Right cardiac atrium (tissue), 5 donors: ENCODE data around the gene PARP6. TPM values are rescaled to one million over a fixed set of nuclear protein-coding genes. Genes with fewer than 3 reads are reported as not detected.

Experiments
- ATAC-seq, 2 donors: fragments of 200-7000 bp; cut with Tn5 transposase; one replicate each; pipeline versions ENCODE4 v1.8.0 to v1.9.1; 2020; ENCODE audit warnings: moderate library complexity in 2 of 2, mild to moderate bottlenecking in 1 of 2
- DNase-seq, 3 donors: peaks; one replicate each; pipeline ENCODE4 v3.0.0-alpha.2; 2020
- H3K27ac ChIP-seq: one replicate; pipeline ENCODE4 v1.5.1; 2013; ENCODE audit warnings: mild to moderate bottlenecking, low read length, control low read depth, moderate library complexity
- H3K27me3 ChIP-seq: one replicate; pipeline ENCODE4 v1.6.1; 2013; ENCODE audit not compliant: control insufficient read depth, insufficient read depth
- H3K4me1 ChIP-seq: one replicate; pipeline ENCODE4 v1.6.1; 2013; ENCODE audit warnings: low read length; ENCODE audit not compliant: control insufficient read depth, insufficient read depth
- H3K4me3 ChIP-seq: one replicate; pipeline ENCODE4 v1.5.1; 2013; ENCODE audit warnings: low read length, control low read depth
- H3K9me3 ChIP-seq: one replicate; pipeline ENCODE4 v1.6.1; 2013; ENCODE audit warnings: low read length; ENCODE audit not compliant: control insufficient read depth
- WGBS: extraction: QIAGEN DNeasy Blood & Tissue Kit; methylation state at CpG from one replicate; pipeline ENCODE4 v1.1.7; 2013; 5-methylcytosine and 5-hydroxymethylcytosine counted together
- intact Hi-C, 4 donors: fragments of 100-400 bp; cut with DNase I; formaldehyde crosslinking; loops; one replicate each; pipeline versions ENCODE4 v1.11.0 to v1.14.0; 2022 to 2023
- polyA plus RNA-seq: library from polyadenylated mRNA; stranded (reverse); fragments of 200-250 nt; gene quantifications from one replicate; pipeline ENCODE4 v1.2.3, GENCODE V29; 2013
- total RNA-seq, 4 donors: library from RNA; stranded (reverse); fragmentation: NEBNext Ultra II Directional; extraction: Animal tissue kit (Norgen Biotek cat#: 25700); gene quantifications; one replicate each; pipeline ENCODE4 v1.2.1, GENCODE V29; 2021
- donor health status: healthy with polysubstance abuse.
- donor health status: DM: no; HTN: yes; CAD: no.
- donor health status: DM: no; HTN: no; CAD: no.
- donor health status: DM: no; HTN: yes; CAD: no; lungs with severe emphysema.
- donor health status: DM: yes; HTN: yes; CAD: no.

Gene PARP6
- total and polyA plus RNA-seq, 5 donors: 34.5 to 53.6 (median 43.7) TPM

- H3K9me3 ChIP-seq: no peaks in the 10 kb centered on the region
- H3K4me1 ChIP-seq: peaks cover 10% of the 10 kb centered on the region
- WGBS: under 1% methylated on average over 79 of the region's 79 CpGs
- ATAC-seq: peak; percentile 87 to 90
- peak; percentile 95 to 97 (median 97) for DNase-seq
- intact Hi-C loops: loop anchor here in 1 of 4 donors (5.0 kb wide), 1 partner anchor 42 kb away; the partner anchor contains the start of gene PARP6
- peak overlapping the region; percentile 85 for H3K4me3 ChIP-seq
- peak overlapping the region; percentile 96 for H3K27ac ChIP-seq
- H3K27me3 ChIP-seq: no peaks in the 10 kb centered on the region
Measured at GRCh38 chr15:72230197-72231065, 41.9 kb downstream of the PARP6 start.

GRCh38 chr15:72229947-72230196, 42.5 kb downstream of the PARP6 start:
- Histone ChIP-seq H3K27ac (peak overlapping the region; percentile 96), H3K4me3 (peak overlapping the region; percentile 85), H3K9me3 (no peaks in the 10 kb centered on the region), H3K4me1 (peaks cover 10% of the 10 kb centered on the region), H3K27me3 (no peaks in the 10 kb centered on the region)
- WGBS: under 1% methylated on average over 29 of the region's 29 CpGs
- intact Hi-C loops: loop anchor here in 1 of 4 donors (5.0 kb wide), 1 partner anchor 42 kb away; the partner anchor contains the start of gene PARP6
- ATAC-seq: no peak
- no peak for DNase-seq

GRCh38 chr15:72229076-72229946, 43.0 kb downstream of the PARP6 start:
- WGBS: 4% methylated on average over 25 of the region's 25 CpGs
- intact Hi-C loops: no loop called here
- H3K4me3 ChIP-seq: peak overlapping the region; percentile 85

GRCh38 chr15:72227720-72228119, 44.6 kb downstream of the PARP6 start:
- WGBS: 53% methylated on average over 4 of the region's 4 CpGs
- H3K4me1 ChIP-seq: peaks cover 16% of the 10 kb centered on the region
- intact Hi-C loops: no loop called here

More at GRCh38 chr15:72229076-72229946, 43.0 kb downstream of the PARP6 start:
- Histone ChIP-seq H3K9me3 (no peaks in the 10 kb centered on the region), H3K27ac (peak overlapping the region; percentile 96), H3K4me1 (peaks cover 10% of the 10 kb centered on the region), H3K27me3 (no peaks in the 10 kb centered on the region)
- no peak for DNase-seq
- ATAC-seq: no peak

GRCh38 chr15:72227192-72227586, 45.2 kb downstream of the PARP6 start:
- DNase-seq (peak in 1 of 3 donors; percentile 41), ATAC-seq (no peak)
- intact Hi-C loops: no loop called here
- Histone ChIP-seq H3K4me1 (peaks cover 20% of the 10 kb centered on the region), H3K27me3 (no peaks in the 10 kb centered on the region), H3K4me3 (no peak overlapping the region), H3K9me3 (no peaks in the 10 kb centered on the region), H3K27ac (no peak overlapping the region)
- WGBS: 45% methylated on average over 8 of the region's 8 CpGs

More at GRCh38 chr15:72227720-72228119, 44.6 kb downstream of the PARP6 start:
- Histone ChIP-seq H3K4me3 (peak overlapping the region; percentile 20), H3K9me3 (no peaks in the 10 kb centered on the region), H3K27ac (peak overlapping the region; percentile 28), H3K27me3 (no peaks in the 10 kb centered on the region)
- DNase-seq (no peak), ATAC-seq (no peak)

- no peaks in the 10 kb centered on the region for H3K9me3 ChIP-seq
- intact Hi-C loops: no loop called here
- peak overlapping the region; percentile 36 for H3K27ac ChIP-seq
- ATAC-seq: no peak
- DNase-seq: no peak
- H3K4me1 ChIP-seq: peaks cover 27% of the 10 kb centered on the region
- no peak overlapping the region for H3K4me3 ChIP-seq
- 89% methylated on average over 10 of the region's 10 CpGs for WGBS
- H3K27me3 ChIP-seq: no peaks in the 10 kb centered on the region
Measured at GRCh38 chr15:72223278-72223677, 49.1 kb downstream of the PARP6 start.

GRCh38 chr15:72222393-72222792, 50.0 kb downstream of the PARP6 start:
- H3K27me3 ChIP-seq: no peaks in the 10 kb centered on the region
- H3K4me3 ChIP-seq: no peak overlapping the region
- H3K9me3 ChIP-seq: no peaks in the 10 kb centered on the region
- intact Hi-C loops: no loop called here
- ATAC-seq: peak; percentile 77 to 79
- H3K4me1 ChIP-seq: peaks cover 27% of the 10 kb centered on the region
- 70% methylated on average over 4 of the region's 4 CpGs for WGBS
- peak; percentile 57 to 74 (median 73) for DNase-seq
- peak overlapping the region; percentile 25 for H3K27ac ChIP-seq

GRCh38 chr15:72220687-72221086, 51.7 kb downstream of the PARP6 start:
- Histone ChIP-seq H3K4me1 (peaks cover 20% of the 10 kb centered on the region), H3K9me3 (no peaks in the 10 kb centered on the region), H3K27ac (peak overlapping the region; percentile 48), H3K4me3 (no peak overlapping the region), H3K27me3 (no peaks in the 10 kb centered on the region)
- no peak for ATAC-seq
- no peak for DNase-seq
- 46% methylated on average over 1 of the region's 1 CpG for WGBS
- intact Hi-C loops: no loop called here

- intact Hi-C loops: no loop called here
- Histone ChIP-seq H3K9me3 (no peaks in the 10 kb centered on the region), H3K27ac (no peak overlapping the region), H3K4me3 (no peak overlapping the region), H3K27me3 (no peaks in the 10 kb centered on the region), H3K4me1 (peaks cover 12% of the 10 kb centered on the region)
- ATAC-seq (no peak), DNase-seq (no peak)
- WGBS: 77% methylated on average over 4 of the region's 4 CpGs
Measured at GRCh38 chr15:72217216-72217615, 55.1 kb downstream of the PARP6 start.

- Histone ChIP-seq H3K9me3 (no peaks in the 10 kb centered on the region), H3K27me3 (no peaks in the 10 kb centered on the region), H3K4me3 (no peak overlapping the region), H3K27ac (no peak overlapping the region), H3K4me1 (peaks cover 10% of the 10 kb centered on the region)
- DNase-seq (no peak), ATAC-seq (no peak)
- 82% methylated on average over 1 of the region's 1 CpG for WGBS
- intact Hi-C loops: no loop called here
Measured at GRCh38 chr15:72216079-72216478, 56.3 kb downstream of the PARP6 start.

- H3K27ac ChIP-seq: no peak overlapping the region
- intact Hi-C loops: loop anchor here in 1 of 4 donors (10.0 kb wide), 1 partner anchor 67 kb away; the partner anchor contains the start of gene PARP6
- ATAC-seq: no peak
- H3K27me3 ChIP-seq: no peaks in the 10 kb centered on the region
- no peak overlapping the region for H3K4me3 ChIP-seq
- no peaks in the 10 kb centered on the region for H3K9me3 ChIP-seq
- peaks cover 11% of the 10 kb centered on the region for H3K4me1 ChIP-seq
- no peak for DNase-seq
Measured at GRCh38 chr15:72207558-72208085, 64.7 kb downstream of the PARP6 start.
